CD14-positive monocyte (primary cell): ENCODE results near the gene ALG5. TPM values are rescaled to one million over a fixed set of nuclear protein-coding genes. Genes with fewer than 3 reads are reported as not detected.

Experiments
- DNase-seq, 3 donors: peaks; one replicate each; pipeline ENCODE4 v3.0.0-alpha.2; 2011 to 2022
- H2AFZ ChIP-seq: 2 replicates; pipeline ENCODE4 v1.6.0; 2012; ENCODE audit warnings: mild to moderate bottlenecking, low read depth, low read length, inconsistent platforms; ENCODE audit not compliant: insufficient read depth, poor library complexity, severe bottlenecking
- H3K27ac ChIP-seq, 2 donors: 1 replicate in 1 of 2; 2 replicates in 1 of 2; pipeline ENCODE4 v1.5.1; 2012 to 2013; ENCODE audit warnings: low read length in 2 of 2, control low read depth in 1 of 2, inconsistent platforms in 1 of 2, low read depth in 1 of 2, mild to moderate bottlenecking in 1 of 2
- H3K27me3 ChIP-seq, 2 donors: one replicate each; pipeline versions ENCODE4 v1.6.0 to v1.6.1; 2011 to 2013; ENCODE audit warnings: low read length in 2 of 2; ENCODE audit not compliant: control insufficient read depth in 2 of 2, insufficient read depth in 2 of 2
- H3K36me3 ChIP-seq, 2 donors: replicated peaks in 1 of 2; 1 replicate in 1 of 2; 2 replicates in 1 of 2; pipeline versions ENCODE4 v1.5.1 to v1.6.1; 2012 to 2013; ENCODE audit warnings: low read length in 2 of 2, control low read depth in 1 of 2, inconsistent platforms in 1 of 2, mild to moderate bottlenecking in 1 of 2; ENCODE audit not compliant: insufficient read depth in 2 of 2, control insufficient read depth in 1 of 2
- H3K4me1 ChIP-seq, 2 donors: 1 replicate in 1 of 2; 2 replicates in 1 of 2; pipeline versions ENCODE4 v1.5.1 to v1.6.1; 2012 to 2013; ENCODE audit warnings: low read length in 2 of 2, control low read depth in 1 of 2, inconsistent platforms in 1 of 2, mild to moderate bottlenecking in 1 of 2, moderate library complexity in 1 of 2; ENCODE audit not compliant: insufficient read depth in 2 of 2, control insufficient read depth in 1 of 2
- H3K4me2 ChIP-seq: replicated peaks from 2 replicates; pipeline ENCODE3; 2012; ENCODE audit warnings: low read length, moderate library complexity, mild to moderate bottlenecking; ENCODE audit not compliant: poor library complexity, severe bottlenecking; ENCODE audit errors: extremely low read depth
- H3K4me3 ChIP-seq, 3 experiments: fragments of 200-600 bp in 1 of 3; sonication (generic) in 1 of 3; replicated peaks in 1 of 3; 1 replicate in 2 of 3; 2 replicates in 1 of 3; pipeline ENCODE4 v1.5.1; 2011 to 2013; ENCODE audit warnings: low read length in 3 of 3, mild to moderate bottlenecking in 3 of 3, control low read depth in 2 of 3, low read depth in 2 of 3, inconsistent platforms in 1 of 3, moderate library complexity in 1 of 3
- H3K79me2 ChIP-seq: 2 replicates; pipeline ENCODE4 v1.6.0; 2012; ENCODE audit warnings: mild to moderate bottlenecking, control low read depth, inconsistent platforms, low read length, moderate library complexity; ENCODE audit not compliant: insufficient read depth
- H3K9ac ChIP-seq: 2 replicates; pipeline ENCODE4 v1.6.0; 2017; ENCODE audit warnings: low read length, mild to moderate bottlenecking; ENCODE audit not compliant: insufficient read depth, poor library complexity, severe bottlenecking
- H3K9me3 ChIP-seq, 2 donors: replicated peaks in 1 of 2; 1 replicate in 1 of 2; 2 replicates in 1 of 2; pipeline versions ENCODE4 v1.5.1 to v1.6.1; 2012 to 2013; ENCODE audit warnings: low read length in 2 of 2, control low read depth in 1 of 2; ENCODE audit not compliant: control insufficient read depth in 1 of 2, insufficient read depth in 1 of 2
- H4K20me1 ChIP-seq: 2 replicates; pipeline ENCODE4 v1.6.0; 2012; ENCODE audit warnings: mild to moderate bottlenecking, low read length, control low read depth, moderate library complexity; ENCODE audit not compliant: insufficient read depth
- H3K27ac Mint-ChIP-seq, 7 donors: one replicate each; pipeline ENCODE4 v1.8.0; 2020; ENCODE audit warnings: mild to moderate bottlenecking in 7 of 7, mixed read lengths in 7 of 7, moderate library complexity in 6 of 7, inconsistent platforms in 2 of 7
- H3K27me3 Mint-ChIP-seq, 3 donors: one replicate each; pipeline ENCODE4 v1.8.0; 2021 to 2022; ENCODE audit warnings: low read depth in 3 of 3, mild to moderate bottlenecking in 3 of 3, mixed read lengths in 3 of 3, moderate library complexity in 3 of 3, inconsistent platforms in 1 of 3
- H3K36me3 Mint-ChIP-seq, 2 donors: one replicate each; pipeline ENCODE4 v1.8.0; 2020; ENCODE audit warnings: mixed read lengths in 2 of 2, inconsistent platforms in 1 of 2, mild to moderate bottlenecking in 1 of 2
- H3K4me1 Mint-ChIP-seq: one replicate; pipeline ENCODE4 v1.8.0; 2020; ENCODE audit warnings: mild to moderate bottlenecking, mixed read lengths
- H3K4me3 Mint-ChIP-seq, 2 donors: one replicate each; pipeline ENCODE4 v1.8.0; 2020; ENCODE audit warnings: mild to moderate bottlenecking in 2 of 2, mixed read lengths in 2 of 2, moderate library complexity in 1 of 2
- H3K9me3 Mint-ChIP-seq, 7 donors: one replicate each; pipeline ENCODE4 v1.8.0; 2020 to 2022; ENCODE audit warnings: mixed read lengths in 7 of 7, mild to moderate bottlenecking in 6 of 7, moderate library complexity in 6 of 7, inconsistent platforms in 2 of 7
- WGBS: methylation state at CpG from one replicate; pipeline ENCODE4 v1.1.5; 2013; ENCODE audit warnings: missing lambda C conversion rate; ENCODE audit not compliant: insufficient coverage; 5-methylcytosine and 5-hydroxymethylcytosine counted together
- intact Hi-C, 2 donors: fragments of 100-400 bp; cut with micrococcal nuclease; formaldehyde crosslinking; loops; one replicate each; pipeline versions ENCODE4 v1.15.0 to v1.15.1; 2023
- polyA plus RNA-seq, 3 donors: library from polyadenylated mRNA; depleted of rRNA in 1 of 3; unstranded in 2 of 3; stranded (reverse) in 1 of 3; fragments of 300-500 nt in 2 of 3; fragments of >200 nt in 1 of 3; fragmentation: Illumina TruSeq in 2 of 3; gene quantifications; 1 replicate in 2 of 3; 2 replicates in 1 of 3; pipeline ENCODE4 v1.2.3, GENCODE V29; 2012 to 2021
- TF ChIP-seq, protein P1 (sequence below): fragments of 200-600 bp; IDR thresholded peaks from one replicate; pipeline ENCODE4 v1.8.0; 2022; ENCODE audit warnings: antibody characterized with exemption, mild to moderate bottlenecking

ALG5 gene
- polyA plus RNA-seq, 3 donors, result 19.3 to 77.5 (median 73.3) TPM

DNA sequence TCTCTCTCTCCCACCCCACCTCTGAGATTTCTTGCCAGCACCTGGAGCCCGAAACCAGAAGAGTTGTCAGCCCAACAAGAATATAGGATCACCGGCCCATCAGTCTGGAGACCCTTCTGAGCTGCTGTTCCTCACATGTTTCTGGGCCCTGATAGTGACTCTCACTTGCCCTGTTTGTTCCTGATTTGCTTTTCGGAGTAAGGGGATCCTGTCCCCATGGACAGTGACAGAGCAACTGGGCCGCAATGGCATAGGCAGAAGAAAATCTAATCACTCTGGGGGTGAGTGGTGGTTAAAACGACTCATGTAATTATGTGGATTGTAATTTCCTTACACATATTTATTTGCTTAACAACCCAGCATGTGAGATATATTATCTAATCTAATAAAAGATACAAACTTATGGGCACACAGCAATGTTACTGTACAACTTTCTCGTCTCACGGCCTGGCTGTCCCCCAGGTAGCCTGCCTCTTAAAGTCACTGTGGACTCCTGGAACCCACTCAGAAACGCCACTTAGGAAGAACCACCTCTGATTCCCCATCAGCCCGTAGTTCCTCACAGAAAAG lies 78.4 kb downstream of the ALG5 start:
- no peak for DNase-seq
- Mint-ChIP-seq H3K27ac (no peak overlapping the region), H3K27me3 (peaks cover 47 to 70% (median 58%) of the 10 kb centered on the region in 3 donors), H3K4me1 (peaks cover 8% of the 10 kb centered on the region), H3K9me3 (peaks cover 0 to 6% (median 3%) of the 10 kb centered on the region in 7 donors), H3K4me3 (peak overlapping the region; percentile 71 to 88), H3K36me3 (peaks cover 0 to 3% of the 10 kb centered on the region in 2 donors)
- whole genome bisulfite sequencing, result 85% methylated on average over 6 of the region's 9 CpGs
- Histone ChIP-seq H3K27me3 (peaks cover 58% of the 10 kb centered on the region in 2 donors), H3K4me2 (no peak overlapping the region), H2AFZ (no peak overlapping the region), H3K9me3 (no peaks in the 10 kb centered on the region), H3K4me3 (no peak overlapping the region), H4K20me1 (no peaks in the 10 kb centered on the region), H3K79me2 (no peaks in the 10 kb centered on the region), H3K36me3 (no peaks in the 10 kb centered on the region), H3K27ac (no peak overlapping the region), H3K4me1 (peaks cover 3 to 5% of the 10 kb centered on the region in 2 donors), H3K9ac (no peak overlapping the region)
- intact Hi-C loops, result no loop called here
- TF ChIP-seq, protein P1, sequence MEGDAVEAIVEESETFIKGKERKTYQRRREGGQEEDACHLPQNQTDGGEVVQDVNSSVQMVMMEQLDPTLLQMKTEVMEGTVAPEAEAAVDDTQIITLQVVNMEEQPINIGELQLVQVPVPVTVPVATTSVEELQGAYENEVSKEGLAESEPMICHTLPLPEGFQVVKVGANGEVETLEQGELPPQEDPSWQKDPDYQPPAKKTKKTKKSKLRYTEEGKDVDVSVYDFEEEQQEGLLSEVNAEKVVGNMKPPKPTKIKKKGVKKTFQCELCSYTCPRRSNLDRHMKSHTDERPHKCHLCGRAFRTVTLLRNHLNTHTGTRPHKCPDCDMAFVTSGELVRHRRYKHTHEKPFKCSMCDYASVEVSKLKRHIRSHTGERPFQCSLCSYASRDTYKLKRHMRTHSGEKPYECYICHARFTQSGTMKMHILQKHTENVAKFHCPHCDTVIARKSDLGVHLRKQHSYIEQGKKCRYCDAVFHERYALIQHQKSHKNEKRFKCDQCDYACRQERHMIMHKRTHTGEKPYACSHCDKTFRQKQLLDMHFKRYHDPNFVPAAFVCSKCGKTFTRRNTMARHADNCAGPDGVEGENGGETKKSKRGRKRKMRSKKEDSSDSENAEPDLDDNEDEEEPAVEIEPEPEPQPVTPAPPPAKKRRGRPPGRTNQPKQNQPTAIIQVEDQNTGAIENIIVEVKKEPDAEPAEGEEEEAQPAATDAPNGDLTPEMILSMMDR, result no peak

DNA sequence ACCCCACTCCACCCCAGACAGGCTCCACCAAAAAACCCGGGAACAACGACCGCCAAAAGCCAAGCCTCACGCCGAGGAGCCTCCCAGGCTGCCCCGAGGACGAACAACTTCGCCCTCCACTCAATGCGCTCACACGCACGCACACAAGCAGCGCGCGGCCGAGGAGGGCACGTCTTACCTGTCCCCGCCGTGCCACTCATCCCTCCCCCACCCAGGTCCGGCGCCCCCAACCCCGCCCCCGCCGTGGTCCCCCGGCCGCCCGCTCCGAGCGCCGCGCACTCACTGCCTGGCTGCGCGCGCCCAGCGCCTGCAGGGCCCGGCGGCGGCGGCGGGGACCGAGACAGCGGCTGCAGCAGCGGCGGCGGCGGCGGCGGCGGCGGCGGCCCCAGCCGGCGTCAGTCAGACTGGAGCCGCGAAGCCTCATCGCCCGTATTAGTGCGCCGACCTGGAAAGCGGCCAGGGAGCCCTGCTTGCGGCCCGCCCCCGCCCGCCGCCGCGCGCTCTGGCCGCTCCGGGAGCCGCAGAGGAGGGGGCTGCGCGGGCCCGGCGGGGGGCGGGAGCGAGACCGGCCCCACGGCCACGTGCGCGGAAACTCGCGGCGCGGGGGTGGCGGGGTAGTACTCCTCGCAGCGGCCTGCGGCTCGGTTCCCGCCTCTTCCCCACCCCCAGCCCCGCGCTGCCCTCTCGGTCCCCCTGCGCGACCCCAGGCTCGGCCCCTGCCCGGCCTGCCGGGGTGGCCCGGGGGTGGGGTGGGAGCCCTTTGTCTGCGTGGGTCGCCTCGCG lies 79.1 kb downstream of the ALG5 start, which contains the start of gene SMAD9:
Gene SMAD9 (minus strand): TSS at position 406 of the 783 bp plus-strand sequence. CDS start 40,549 bp downstream, outside the sequence.
- Histone ChIP-seq H3K9me3 (no peaks in the 10 kb centered on the region), H3K27me3 (peaks cover 58 to 60% of the 10 kb centered on the region in 2 donors), H3K4me1 (peaks cover 3 to 5% of the 10 kb centered on the region in 2 donors), H3K9ac (no peak within 1 kb of the TSS), H3K4me3 (no peak within 1 kb of the TSS), H3K27ac (no peak within 1 kb of the TSS), H4K20me1 (no peaks in the 10 kb centered on the region), H3K4me2 (peak within 1 kb of the TSS; percentile 54), H3K79me2 (no peaks in the 10 kb centered on the region), H2AFZ (peak within 1 kb of the TSS; percentile 36), H3K36me3 (no peaks in the 10 kb centered on the region)
- Mint-ChIP-seq H3K4me3 (peak within 1 kb of the TSS; percentile 71 to 88), H3K36me3 (peaks cover 0 to 3% of the 10 kb centered on the region in 2 donors), H3K4me1 (peaks cover 8% of the 10 kb centered on the region), H3K27ac (peak within 1 kb of the TSS in 1 of 7 donors; percentile 68), H3K27me3 (peaks cover 50 to 70% (median 58%) of the 10 kb centered on the region in 3 donors), H3K9me3 (peaks cover 0 to 6% (median 3%) of the 10 kb centered on the region in 7 donors)
- 1% methylated on average over 80 of the region's 104 CpGs for WGBS
- TF ChIP-seq, protein P1, result no peak
- intact Hi-C loops, result no loop called here
- DNase-seq, result no peak
